OCI-LY3 (cell line): ENCODE data around the gene SPIN4.
A peak's percentile ranks its signal among the peaks of the same experiment; 100 is the strongest.

ENCODE experiments used
- H2AFZ ChIP-seq: fragments of 200-600, 300-600 bp; shearing (Covaris generic); 2 replicates; pipeline ENCODE4 v1.6.0; 2014; ENCODE audit warnings: antibody characterized with exemption, low read depth, low read length
- H3K27ac ChIP-seq: fragments of 200-600, 300-600 bp; sonication (generic); 2 replicates; pipeline ENCODE4 v1.5.1; 2014; ENCODE audit warnings: mild to moderate bottlenecking, low read length, moderate library complexity, mixed read lengths
- H3K27me3 ChIP-seq: fragments of 200-600, 300-600 bp; sonication (generic); 2 replicates; pipeline ENCODE4 v1.6.1; 2014; ENCODE audit warnings: low read depth, low read length, mixed read lengths
- H3K36me3 ChIP-seq: fragments of 200-600, 300-600 bp; sonication (generic); replicated peaks from 2 replicates; pipeline ENCODE3; 2014; ENCODE audit warnings: low read depth, low read length, mixed read lengths
- H3K4me1 ChIP-seq: fragments of 300-600, 200-600 bp; sonication (generic); 2 replicates; pipeline ENCODE4 v1.6.1; 2014; ENCODE audit warnings: low read length, mixed read lengths
- H3K4me2 ChIP-seq: fragments of 200-600, 300-600 bp; sonication (generic); 2 replicates; pipeline ENCODE4 v1.6.1; 2014; ENCODE audit warnings: low read length, mixed read lengths
- H3K4me3 ChIP-seq: fragments of 300-600, 200-600 bp; sonication (generic); 2 replicates; pipeline ENCODE4 v1.5.1; 2014; ENCODE audit warnings: antibody characterized with exemption, mild to moderate bottlenecking, low read length, moderate library complexity
- H3K79me2 ChIP-seq: fragments of 300-600, 200-600 bp; shearing (Covaris generic); 2 replicates; pipeline ENCODE4 v1.6.1; 2014; ENCODE audit warnings: mild to moderate bottlenecking, low read length, mixed read lengths
- H3K9ac ChIP-seq: fragments of 300-600, 200-600 bp; shearing (Covaris generic); 2 replicates; pipeline ENCODE4 v1.6.0; 2014; ENCODE audit warnings: mild to moderate bottlenecking, low read length, moderate library complexity
- H3K9me3 ChIP-seq: fragments of 200-600, 300-600 bp; shearing (Covaris generic); 2 replicates; pipeline ENCODE4 v1.6.1; 2014; ENCODE audit warnings: low read length, mixed read lengths; ENCODE audit not compliant: insufficient read depth
- H4K20me1 ChIP-seq: fragments of 200-600, 300-600 bp; sonication (generic); 2 replicates; pipeline ENCODE4 v1.6.1; 2016; ENCODE audit warnings: low read length, mixed read lengths; ENCODE audit not compliant: insufficient read depth
- EZH2phosphoT487 ChIP-seq: fragments of 200-600 bp; shearing (Covaris generic); IDR thresholded peaks from 2 replicates; pipeline ENCODE4 v1.6.1; 2018; ENCODE audit warnings: antibody characterized with exemption, mixed run types, low read depth
- TF ChIP-seq, protein P1 (sequence below): fragments of 200-600, 300-600 bp; sonication (generic); IDR thresholded peaks from 2 replicates; pipeline ENCODE4 v1.5.1; 2014; ENCODE audit warnings: antibody characterized with exemption, low read length, low read depth

SPIN4 gene

DNA sequence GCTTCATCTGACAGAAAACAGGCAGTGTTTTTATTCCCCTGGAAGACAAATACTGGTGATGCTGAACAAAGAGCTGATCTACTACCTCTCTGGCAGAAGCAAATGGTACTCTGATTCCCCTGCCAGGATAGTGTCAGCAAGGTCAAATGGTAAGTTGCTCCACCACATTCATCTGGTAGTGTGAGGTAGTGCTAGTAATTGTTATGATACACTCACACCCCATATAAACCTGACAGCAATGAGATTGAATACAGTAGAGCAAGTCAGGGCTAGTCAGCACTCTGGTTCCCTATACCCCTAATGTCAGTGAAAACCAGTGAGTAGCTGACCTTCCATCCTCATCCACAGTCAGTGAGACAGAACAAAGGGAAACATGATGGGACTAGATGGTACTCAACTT is 3.4 kb upstream of the SPIN4 start:
- Histone ChIP-seq H3K79me2 (peaks cover 8% of the 10 kb centered on the region), H2AFZ (no peak overlapping the region), H3K4me1 (peaks cover 6% of the 10 kb centered on the region), H3K9me3 (no peaks in the 10 kb centered on the region), H3K4me2 (no peak overlapping the region), H3K27me3 (no peaks in the 10 kb centered on the region), H4K20me1 (no peaks in the 10 kb centered on the region), H3K27ac (no peak overlapping the region), H3K4me3 (no peak overlapping the region), H3K36me3 (no peaks in the 10 kb centered on the region), H3K9ac (no peak overlapping the region)
- TF ChIP-seq, protein P1, sequence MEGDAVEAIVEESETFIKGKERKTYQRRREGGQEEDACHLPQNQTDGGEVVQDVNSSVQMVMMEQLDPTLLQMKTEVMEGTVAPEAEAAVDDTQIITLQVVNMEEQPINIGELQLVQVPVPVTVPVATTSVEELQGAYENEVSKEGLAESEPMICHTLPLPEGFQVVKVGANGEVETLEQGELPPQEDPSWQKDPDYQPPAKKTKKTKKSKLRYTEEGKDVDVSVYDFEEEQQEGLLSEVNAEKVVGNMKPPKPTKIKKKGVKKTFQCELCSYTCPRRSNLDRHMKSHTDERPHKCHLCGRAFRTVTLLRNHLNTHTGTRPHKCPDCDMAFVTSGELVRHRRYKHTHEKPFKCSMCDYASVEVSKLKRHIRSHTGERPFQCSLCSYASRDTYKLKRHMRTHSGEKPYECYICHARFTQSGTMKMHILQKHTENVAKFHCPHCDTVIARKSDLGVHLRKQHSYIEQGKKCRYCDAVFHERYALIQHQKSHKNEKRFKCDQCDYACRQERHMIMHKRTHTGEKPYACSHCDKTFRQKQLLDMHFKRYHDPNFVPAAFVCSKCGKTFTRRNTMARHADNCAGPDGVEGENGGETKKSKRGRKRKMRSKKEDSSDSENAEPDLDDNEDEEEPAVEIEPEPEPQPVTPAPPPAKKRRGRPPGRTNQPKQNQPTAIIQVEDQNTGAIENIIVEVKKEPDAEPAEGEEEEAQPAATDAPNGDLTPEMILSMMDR = no peak
- TF ChIP-seq EZH2phosphoT487 = no peak

DNA sequence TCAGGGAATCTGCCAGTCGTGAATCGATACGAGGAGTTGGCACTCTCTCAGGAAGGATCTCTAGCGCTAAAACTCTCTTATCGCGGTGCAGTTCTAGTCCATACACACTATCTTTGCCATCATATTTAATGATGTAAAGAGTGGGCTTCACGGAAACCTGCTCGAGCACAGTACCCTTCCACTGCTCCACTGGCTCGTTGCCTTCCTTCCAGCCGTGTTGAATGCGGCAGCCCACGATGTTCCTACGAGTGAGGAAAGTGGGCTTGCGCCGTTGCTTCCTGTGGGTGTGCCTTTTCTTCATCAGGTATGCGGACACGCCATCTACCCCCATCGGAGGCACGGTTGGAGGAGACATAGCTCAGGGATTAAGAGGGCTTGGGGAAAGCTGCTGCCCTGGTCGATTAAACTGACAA is 661 bp downstream of the SPIN4 start:
- Histone ChIP-seq H3K27me3 (no peaks in the 10 kb centered on the region), H3K9me3 (no peaks in the 10 kb centered on the region), H3K4me1 (peaks cover 14% of the 10 kb centered on the region), H3K9ac (peak overlapping the region; percentile 80), H3K36me3 (no peaks in the 10 kb centered on the region), H3K4me2 (peak overlapping the region; percentile 93), H3K4me3 (peak overlapping the region; percentile 88), H4K20me1 (no peaks in the 10 kb centered on the region), H3K79me2 (peaks cover 13% of the 10 kb centered on the region), H2AFZ (peak overlapping the region; percentile 72), H3K27ac (peak overlapping the region; percentile 76)
- no peak for TF ChIP-seq EZH2phosphoT487
- TF ChIP-seq, protein P1 = no peak

DNA sequence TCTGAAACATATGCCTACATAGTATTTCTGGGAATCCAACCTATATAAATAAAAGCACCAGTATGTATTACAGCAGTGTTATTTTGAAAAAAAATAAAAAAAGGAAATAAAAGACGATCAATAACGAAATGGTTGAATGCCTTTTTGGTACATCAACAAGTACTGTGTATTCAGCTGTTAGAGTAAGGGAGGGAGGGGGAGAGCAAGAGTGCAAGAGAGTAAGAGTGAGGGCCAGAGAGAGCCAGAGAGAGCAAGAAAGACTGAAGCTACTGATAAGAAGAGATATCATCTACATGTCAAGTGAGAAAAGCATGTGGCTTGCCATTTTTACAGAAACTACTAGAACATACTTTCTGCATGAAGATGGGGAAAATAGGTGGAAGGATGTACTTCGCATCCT is 1.8 kb downstream of the SPIN4 start:
- H3K27me3 ChIP-seq = no peaks in the 10 kb centered on the region
- H3K79me2 ChIP-seq = peaks cover 13% of the 10 kb centered on the region
- peaks cover 14% of the 10 kb centered on the region for H3K4me1 ChIP-seq
- no peaks in the 10 kb centered on the region for H3K9me3 ChIP-seq
- no peak overlapping the region for H3K9ac ChIP-seq
- H3K27ac ChIP-seq = no peak overlapping the region
- H3K36me3 ChIP-seq = no peaks in the 10 kb centered on the region
- no peak overlapping the region for H2AFZ ChIP-seq
- TF ChIP-seq, protein P1 = no peak
- no peak for TF ChIP-seq EZH2phosphoT487
- peak overlapping the region; percentile 93 for H3K4me2 ChIP-seq
- H4K20me1 ChIP-seq = no peaks in the 10 kb centered on the region
- peak overlapping the region; percentile 88; the same call in 1 of the 2 replicates for H3K4me3 ChIP-seq

DNA sequence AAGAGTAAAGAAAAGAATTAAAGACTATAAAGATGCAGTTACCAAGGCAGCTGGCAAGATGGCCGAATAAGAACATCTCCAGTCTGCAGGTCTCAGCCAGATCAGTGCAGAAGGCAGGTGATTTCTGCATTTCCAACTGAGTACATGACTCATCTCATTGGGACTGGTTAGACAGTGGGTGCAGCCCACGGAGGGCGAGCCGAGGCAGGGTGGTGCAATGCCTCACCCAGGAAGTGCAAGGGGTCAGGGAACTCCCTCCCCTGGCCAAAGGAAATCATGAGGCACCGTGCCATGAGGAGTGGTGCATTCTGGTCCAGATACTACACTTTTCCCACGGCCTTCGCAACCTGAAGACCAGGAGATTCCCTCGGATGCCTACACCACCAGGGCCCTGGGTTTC is 20.5 kb downstream of the SPIN4 start:
- TF ChIP-seq, protein P1 = no peak
- no peak for TF ChIP-seq EZH2phosphoT487

More for the DNA sequence above, 20.5 kb downstream of the SPIN4 start:
- H4K20me1 ChIP-seq = no peaks in the 10 kb centered on the region
- H3K9me3 ChIP-seq = no peaks in the 10 kb centered on the region
- no peak overlapping the region for H3K4me3 ChIP-seq
- H2AFZ ChIP-seq = no peak overlapping the region
- H3K79me2 ChIP-seq = no peaks in the 10 kb centered on the region
- H3K9ac ChIP-seq = no peak overlapping the region
- no peaks in the 10 kb centered on the region for H3K4me1 ChIP-seq
- H3K27ac ChIP-seq = no peak overlapping the region
- H3K27me3 ChIP-seq = no peaks in the 10 kb centered on the region
- no peaks in the 10 kb centered on the region for H3K36me3 ChIP-seq
- no peak overlapping the region for H3K4me2 ChIP-seq
